ENCODE measurements around the gene NGFR. TPM values are rescaled to one million over a fixed set of nuclear protein-coding genes. Genes with fewer than 3 reads are reported as not detected.

The NGFR gene
- total RNA-seq, 1 donor from 2014 or later, result 4.5 TPM

GRCh38 chr17:49472527-49472926, 22.6 kb upstream of the NGFR start:
- Mint-ChIP-seq H3K4me3 (ENCODE audit: unreplicated experiment) (no peak overlapping the region), H3K27me3 (ENCODE audit: unreplicated experiment) (peaks cover 15% of the 10 kb centered on the region), H3K4me1 (ENCODE audit: unreplicated experiment) (peaks cover 7% of the 10 kb centered on the region), H3K27ac (ENCODE audit: unreplicated experiment) (no peak overlapping the region), H3K36me3 (ENCODE audit: low read depth, unreplicated experiment) (peaks cover 4% of the 10 kb centered on the region), H3K9me3 (ENCODE audit: unreplicated experiment) (no peaks in the 10 kb centered on the region)
- no peak for TF ChIP-seq CTCF (IDR thresholded peaks at IDR 0.05; ENCODE audit: unreplicated experiment)
- DNase-seq (ENCODE audit: low spot score), result no peak

DNA sequence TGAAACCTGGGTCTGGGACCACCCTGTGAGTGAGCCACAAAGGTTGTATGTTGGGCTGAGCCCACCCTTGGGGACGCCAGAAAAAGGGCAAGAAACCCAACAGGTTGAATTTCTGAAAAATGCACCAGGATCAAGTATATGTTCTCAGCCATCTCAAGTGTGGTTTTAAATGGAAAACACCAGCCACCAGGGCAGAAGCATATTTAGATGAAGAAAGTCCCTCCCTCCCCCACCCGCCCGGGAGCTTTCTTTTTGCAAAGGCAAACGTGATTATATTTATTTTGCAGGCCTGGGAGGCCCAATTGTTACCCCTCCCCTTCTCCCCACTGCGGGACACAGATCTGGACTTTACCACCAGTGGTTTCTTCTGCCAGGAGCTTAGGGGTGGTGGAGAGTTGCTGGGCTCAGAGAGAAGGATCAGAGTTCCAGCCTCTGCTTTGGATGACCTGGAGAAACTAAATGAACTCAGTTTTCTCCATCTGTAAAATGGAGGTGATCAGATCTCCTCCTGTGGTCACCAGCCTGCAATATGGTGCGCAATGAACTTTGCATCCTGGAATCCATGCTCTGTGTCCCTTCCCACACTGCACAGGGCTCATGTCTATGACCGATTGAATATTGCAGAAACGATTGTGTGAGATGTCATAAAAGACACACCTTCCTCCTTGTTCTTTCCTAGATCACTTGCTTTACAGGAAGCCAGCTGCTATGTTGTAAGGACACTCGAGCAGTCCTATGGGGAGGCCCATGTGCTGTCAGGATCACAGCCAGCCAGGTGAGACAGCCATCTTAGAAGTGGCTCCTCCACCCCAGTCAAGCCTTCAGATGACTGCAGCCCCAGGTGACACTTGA, 21.0 kb upstream of the NGFR start:
- no peaks in the 10 kb centered on the region for H3K9me3 Mint-ChIP-seq (ENCODE audit: unreplicated experiment)
- H3K4me3 Mint-ChIP-seq (ENCODE audit: unreplicated experiment), result no peak overlapping the region
- peaks cover 4% of the 10 kb centered on the region for H3K36me3 Mint-ChIP-seq (ENCODE audit: low read depth, unreplicated experiment)
- DNase-seq (ENCODE audit: low spot score), result no peak
- H3K4me1 Mint-ChIP-seq (ENCODE audit: unreplicated experiment), result peaks cover 15% of the 10 kb centered on the region
- no peak for TF ChIP-seq CTCF (IDR thresholded peaks at IDR 0.05; ENCODE audit: unreplicated experiment)
- peaks cover 17% of the 10 kb centered on the region for H3K27me3 Mint-ChIP-seq (ENCODE audit: unreplicated experiment)
- no peak overlapping the region for H3K27ac Mint-ChIP-seq (ENCODE audit: unreplicated experiment)

DNA sequence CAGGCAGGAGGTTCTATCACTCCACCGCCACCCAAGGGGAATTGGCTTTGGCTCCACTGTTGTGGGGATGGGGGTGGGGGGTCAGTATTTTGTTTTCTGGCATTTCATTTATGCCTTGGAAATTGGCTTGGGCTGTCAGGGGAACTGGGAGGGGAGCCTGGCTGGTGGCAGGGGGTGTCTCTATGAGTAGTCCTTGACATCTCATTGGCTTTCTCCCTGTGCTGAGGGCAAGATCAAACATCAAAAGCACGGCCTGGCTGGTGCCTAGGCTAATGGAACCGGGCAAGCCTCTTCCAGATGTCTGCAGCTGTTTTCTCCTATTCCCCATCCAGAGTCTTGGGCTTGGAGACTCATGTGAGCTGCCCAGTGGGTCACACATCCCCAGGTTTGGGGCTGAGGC, 17.4 kb upstream of the NGFR start:
- no peak overlapping the region for H3K4me3 Mint-ChIP-seq (ENCODE audit: unreplicated experiment)
- H3K27me3 Mint-ChIP-seq (ENCODE audit: unreplicated experiment), result peaks cover 14% of the 10 kb centered on the region
- H3K36me3 Mint-ChIP-seq (ENCODE audit: low read depth, unreplicated experiment), result no peaks in the 10 kb centered on the region
- no peaks in the 10 kb centered on the region for H3K9me3 Mint-ChIP-seq (ENCODE audit: unreplicated experiment)
- DNase-seq (ENCODE audit: low spot score), result no peak
- H3K27ac Mint-ChIP-seq (ENCODE audit: unreplicated experiment), result no peak overlapping the region
- H3K4me1 Mint-ChIP-seq (ENCODE audit: unreplicated experiment), result peaks cover 12% of the 10 kb centered on the region
- no peak for TF ChIP-seq CTCF (IDR thresholded peaks at IDR 0.05; ENCODE audit: unreplicated experiment)

DNA sequence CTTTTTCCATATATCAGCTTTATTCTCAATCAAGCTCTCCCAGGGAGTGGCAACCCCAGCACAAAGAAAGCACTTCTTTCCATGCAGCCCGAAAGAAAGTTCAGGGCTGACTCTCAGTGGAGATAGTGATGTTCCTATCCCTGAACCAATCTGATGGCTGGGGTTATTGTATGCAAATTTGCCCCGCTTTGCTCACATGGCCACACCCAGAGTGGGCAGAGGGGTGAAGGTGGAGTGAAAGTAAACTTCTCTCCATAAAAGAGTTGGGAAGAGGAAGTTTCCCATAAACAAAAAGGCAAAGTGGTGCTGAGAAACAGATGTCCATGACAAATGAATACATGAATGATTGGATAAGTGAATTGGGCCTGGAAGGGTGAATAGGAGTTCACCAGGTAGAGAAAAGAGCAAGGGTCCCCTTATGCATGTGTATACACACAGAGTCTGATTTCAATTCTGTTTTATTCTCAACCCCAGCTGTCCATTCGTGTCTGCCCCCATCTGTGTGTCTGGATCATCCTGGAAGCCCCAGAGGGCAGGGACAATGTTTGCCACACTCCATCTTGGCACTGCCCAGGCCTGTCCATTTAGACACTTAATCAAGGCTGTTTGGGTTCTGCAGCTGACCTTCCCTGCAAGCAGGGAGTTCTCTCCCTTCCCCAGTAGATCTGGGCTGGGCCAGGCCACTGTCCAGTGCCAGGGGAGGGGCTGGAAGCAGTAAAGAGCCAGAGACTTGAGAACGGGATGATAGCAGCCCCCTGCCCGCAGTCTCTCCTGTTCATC, 14.1 kb upstream of the NGFR start:
- DNase-seq (ENCODE audit: low spot score), result no peak
- H3K9me3 Mint-ChIP-seq (ENCODE audit: unreplicated experiment), result no peaks in the 10 kb centered on the region
- H3K27me3 Mint-ChIP-seq (ENCODE audit: unreplicated experiment), result peaks cover 17% of the 10 kb centered on the region
- H3K4me3 Mint-ChIP-seq (ENCODE audit: unreplicated experiment), result no peak overlapping the region
- H3K27ac Mint-ChIP-seq (ENCODE audit: unreplicated experiment), result peak overlapping the region; percentile 20
- TF ChIP-seq CTCF (IDR thresholded peaks at IDR 0.05; ENCODE audit: unreplicated experiment), result no peak
- no peaks in the 10 kb centered on the region for H3K36me3 Mint-ChIP-seq (ENCODE audit: low read depth, unreplicated experiment)
- H3K4me1 Mint-ChIP-seq (ENCODE audit: unreplicated experiment), result peaks cover 20% of the 10 kb centered on the region

Measured in endothelial cell (in vitro differentiated cells).